ENCODE results near the gene CADM3.

DNA sequence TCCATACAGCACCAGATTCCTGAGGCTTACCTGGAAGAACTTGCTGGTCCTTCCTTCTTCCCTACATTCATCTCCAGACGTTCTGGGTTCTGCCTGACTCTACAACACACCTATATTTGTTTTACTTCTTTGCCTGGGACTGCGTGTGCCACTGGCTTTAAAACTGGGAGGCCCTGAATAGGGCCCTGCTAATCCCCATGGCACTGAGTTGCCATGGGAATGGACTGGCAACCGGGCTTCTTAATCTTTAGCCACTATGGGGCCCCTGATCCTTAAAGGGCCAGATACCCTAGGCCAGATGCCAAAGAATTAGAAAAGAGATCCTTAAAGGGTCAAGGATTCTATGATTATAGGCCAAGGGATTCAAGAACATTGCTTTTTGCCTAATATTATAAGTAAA is 24.4 kb upstream of the CADM3 start:
- TF ChIP-seq EZH2 (IDR thresholded peaks at IDR 0.05; ENCODE audit: insufficient read depth, low read length), result no peak
- TF ChIP-seq, protein P1, sequence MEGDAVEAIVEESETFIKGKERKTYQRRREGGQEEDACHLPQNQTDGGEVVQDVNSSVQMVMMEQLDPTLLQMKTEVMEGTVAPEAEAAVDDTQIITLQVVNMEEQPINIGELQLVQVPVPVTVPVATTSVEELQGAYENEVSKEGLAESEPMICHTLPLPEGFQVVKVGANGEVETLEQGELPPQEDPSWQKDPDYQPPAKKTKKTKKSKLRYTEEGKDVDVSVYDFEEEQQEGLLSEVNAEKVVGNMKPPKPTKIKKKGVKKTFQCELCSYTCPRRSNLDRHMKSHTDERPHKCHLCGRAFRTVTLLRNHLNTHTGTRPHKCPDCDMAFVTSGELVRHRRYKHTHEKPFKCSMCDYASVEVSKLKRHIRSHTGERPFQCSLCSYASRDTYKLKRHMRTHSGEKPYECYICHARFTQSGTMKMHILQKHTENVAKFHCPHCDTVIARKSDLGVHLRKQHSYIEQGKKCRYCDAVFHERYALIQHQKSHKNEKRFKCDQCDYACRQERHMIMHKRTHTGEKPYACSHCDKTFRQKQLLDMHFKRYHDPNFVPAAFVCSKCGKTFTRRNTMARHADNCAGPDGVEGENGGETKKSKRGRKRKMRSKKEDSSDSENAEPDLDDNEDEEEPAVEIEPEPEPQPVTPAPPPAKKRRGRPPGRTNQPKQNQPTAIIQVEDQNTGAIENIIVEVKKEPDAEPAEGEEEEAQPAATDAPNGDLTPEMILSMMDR (IDR thresholded peaks at IDR 0.05; ENCODE audit: insufficient read depth, low read depth, low read length), result no peak
